SK-N-SH (cell line): ENCODE results near the gene EDC4. TPM values are rescaled to one million over a fixed set of nuclear protein-coding genes. Genes with fewer than 3 reads are reported as not detected.

ENCODE experiments used
- CTCF ChIA-PET: fragments of 300-600, 350-600 bp; formaldehyde crosslinking; extraction: SDS; loops from one replicate; lab custom pipeline; 2021; lab: Yijun Ruan, JAX
- POLR2A ChIA-PET: fragments of 350-600 bp; sonication (Branson Sonifier 250); formaldehyde crosslinking; extraction: SDS; loops from one replicate; lab custom pipeline; 2020; ENCODE audit warnings: antibody characterized with exemption, inconsistent platforms; lab: Yijun Ruan, JAX
- DNase-seq: peaks from one replicate; pipeline ENCODE4 v3.0.0; 2012
- H2AFZ ChIP-seq: fragments of 200-600 bp; sonication (generic); 2 replicates; pipeline ENCODE4 v1.8.1; 2016; ENCODE audit warnings: antibody characterized with exemption, mild to moderate bottlenecking, low read depth
- H3F3A ChIP-seq: fragments of 200-600 bp; sonication (generic); replicated peaks from 2 replicates; pipeline ENCODE3; 2016; ENCODE audit warnings: antibody characterized with exemption, mild to moderate bottlenecking; ENCODE audit not compliant: insufficient read depth
- H3K27ac ChIP-seq, 2 experiments: fragments of 200-500 bp in 1 of 2; fragments of 200-600 bp in 1 of 2; sonication (Bioruptor generic) in 1 of 2; sonication (generic), shearing (Covaris generic) in 1 of 2; 2 replicates each; pipeline versions ENCODE4 v1.5.1 to v1.6.1; 2014 to 2016; ENCODE audit warnings: low read depth in 2 of 2, inconsistent platforms in 1 of 2, low read length in 1 of 2, mild to moderate bottlenecking in 1 of 2, mixed read lengths in 1 of 2
- H3K27me3 ChIP-seq: fragments of 200-600 bp; sonication (generic), shearing (Covaris generic); 2 replicates; pipeline ENCODE4 v1.6.1; 2016; ENCODE audit warnings: mixed run types; ENCODE audit not compliant: insufficient read depth
- H3K36me3 ChIP-seq, 2 experiments: fragments of 200-500 bp in 1 of 2; fragments of 200-600 bp in 1 of 2; sonication (Bioruptor generic) in 1 of 2; sonication (generic) in 1 of 2; replicated peaks in 1 of 2; 2 replicates each; pipeline versions ENCODE3 to v1.5.1; 2014 to 2016; ENCODE audit warnings: low read length in 1 of 2, mild to moderate bottlenecking in 1 of 2; ENCODE audit not compliant: insufficient read depth in 2 of 2, control insufficient read depth in 1 of 2
- H3K4me1 ChIP-seq, 2 experiments: fragments of 200-500 bp in 1 of 2; fragments of 200-600 bp in 1 of 2; sonication (Bioruptor generic) in 1 of 2; sonication (generic), shearing (Covaris generic) in 1 of 2; 2 replicates each; pipeline versions ENCODE4 v1.5.1 to v1.6.1; 2014 to 2016; ENCODE audit warnings: low read depth in 1 of 2, low read length in 1 of 2, mixed run types in 1 of 2; ENCODE audit not compliant: insufficient read depth in 2 of 2, control insufficient read depth in 1 of 2
- H3K4me2 ChIP-seq: fragments of 200-600 bp; sonication (generic), shearing (Covaris generic); 2 replicates; pipeline ENCODE4 v1.6.1; 2017; ENCODE audit warnings: mixed run types
- H3K4me3 ChIP-seq, 2 experiments: fragments of 200-500 bp in 1 of 2; fragments of 200-600 bp in 1 of 2; sonication (Bioruptor generic) in 1 of 2; sonication (generic), shearing (Covaris generic) in 1 of 2; 2 replicates each; pipeline versions ENCODE4 v1.5.1 to v1.8.1; 2014 to 2016; ENCODE audit warnings: low read depth in 2 of 2, inconsistent platforms in 1 of 2, low read length in 1 of 2, mild to moderate bottlenecking in 1 of 2, mixed read lengths in 1 of 2, moderate library complexity in 1 of 2
- H3K79me2 ChIP-seq: fragments of 200-600 bp; sonication (generic); 2 replicates; pipeline ENCODE4 v1.8.1; 2017; ENCODE audit warnings: mild to moderate bottlenecking; ENCODE audit not compliant: insufficient read depth
- H3K9ac ChIP-seq: fragments of 200-600 bp; sonication (generic); 2 replicates; pipeline ENCODE4 v1.6.1; 2017; ENCODE audit warnings: mixed run types
- H3K9me2 ChIP-seq: fragments of 200-600 bp; sonication (generic); 2 replicates; pipeline ENCODE4 v1.6.1; 2017; ENCODE audit warnings: mixed run types
- H3K9me3 ChIP-seq: fragments of 200-600 bp; sonication (generic); 2 replicates; pipeline ENCODE4 v1.6.1; 2017; ENCODE audit warnings: mixed run types, mild to moderate bottlenecking, moderate library complexity
- H4K20me1 ChIP-seq: fragments of 200-600 bp; sonication (generic); 2 replicates; pipeline ENCODE4 v1.6.1; 2017; ENCODE audit warnings: mild to moderate bottlenecking, mixed run types; ENCODE audit not compliant: insufficient read depth
- EP300 ChIP-seq, 2 experiments: IDR thresholded peaks; 2 replicates each; pipeline versions ENCODE4 v1.4.0 to v1.6.1; 2012; ENCODE audit warnings: borderline replicate concordance in 1 of 2, low read depth in 1 of 2, low read length in 1 of 2
- EZH2phosphoT487 ChIP-seq: fragments of 200-600 bp; sonication (generic); IDR thresholded peaks from 2 replicates; pipeline ENCODE4 v1.6.1; 2017; ENCODE audit warnings: low read depth, mixed run types, mild to moderate bottlenecking, antibody characterized with exemption, moderate library complexity, borderline replicate concordance
- FOXJ3 ChIP-seq: sonication (generic); formaldehyde crosslinking; IDR thresholded peaks from 2 replicates; pipeline ENCODE4 v1.5.1; 2020; ENCODE audit warnings: mild to moderate bottlenecking, missing genetic modification reagents
- GABPA ChIP-seq: IDR thresholded peaks from 2 replicates; pipeline ENCODE4 v1.4.0; 2012; ENCODE audit warnings: low read depth, mild to moderate bottlenecking
- GATA2 ChIP-seq: sonication (generic); formaldehyde crosslinking; IDR thresholded peaks from 2 replicates; pipeline ENCODE4 v1.5.0; 2020; ENCODE audit warnings: mild to moderate bottlenecking, missing genetic modification reagents
- JUND ChIP-seq: IDR thresholded peaks from 2 replicates; pipeline ENCODE4 v1.4.0; 2012
- MEF2A ChIP-seq: IDR thresholded peaks from 2 replicates; pipeline ENCODE4 v1.4.0; 2012; ENCODE audit warnings: low read depth, borderline replicate concordance
- POLR2AphosphoS5 ChIP-seq: IDR thresholded peaks from 2 replicates; pipeline ENCODE4 v1.6.1; 2012; ENCODE audit warnings: low read depth, low read length
- RAD21 ChIP-seq: IDR thresholded peaks from 2 replicates; pipeline ENCODE4 v1.6.1; 2012; ENCODE audit warnings: mild to moderate bottlenecking, low read length
- RCOR1 ChIP-seq: fragments of 150-350 bp; IDR thresholded peaks from 2 replicates; pipeline ENCODE4 v1.6.1; 2017; ENCODE audit warnings: antibody characterized with exemption, low read length
- RFX5 ChIP-seq: IDR thresholded peaks from 2 replicates; pipeline ENCODE4 v1.6.1; 2012; ENCODE audit warnings: mild to moderate bottlenecking, improper control_type of control experiment, low read length
- RXRA ChIP-seq: IDR thresholded peaks from 2 replicates; pipeline ENCODE4 v1.4.0; 2012; ENCODE audit warnings: low read depth, mild to moderate bottlenecking, borderline replicate concordance
- SIN3A ChIP-seq: IDR thresholded peaks from 2 replicates; pipeline ENCODE4 v1.6.1; 2012; ENCODE audit warnings: low read depth, mild to moderate bottlenecking, low read length, moderate library complexity, borderline replicate concordance
- SMC3 ChIP-seq: IDR thresholded peaks from 2 replicates; pipeline ENCODE4 v1.6.1; 2012; ENCODE audit warnings: low read depth, low read length, improper control_type of control experiment
- TAF1 ChIP-seq: IDR thresholded peaks from 2 replicates; pipeline ENCODE4 v1.6.1; 2012; ENCODE audit warnings: low read depth, mild to moderate bottlenecking, low read length, moderate library complexity, borderline replicate concordance
- YY1 ChIP-seq: IDR thresholded peaks from 2 replicates; pipeline ENCODE4 v1.4.0; 2012; ENCODE audit warnings: low read depth, mild to moderate bottlenecking
- WGBS: methylation state at CpG from one replicate; pipeline ENCODE4 v1.1.6; 2017; ENCODE audit warnings: low lambda C conversion rate; 5-methylcytosine and 5-hydroxymethylcytosine counted together
- polyA plus RNA-seq, 3 experiments: library from polyadenylated mRNA; depleted of rRNA; stranded (reverse); fragments of >200 nt; gene quantifications; 2 replicates each; pipeline ENCODE4 v1.2.3, GENCODE V29; 2012
- small RNA-seq, 7 experiments: library from RNA; depleted of rRNA; stranded (forward); fragments of <200 nt; gene quantifications; one replicate each; pipeline ENCODE3, GENCODE V24; 2012
- TF ChIP-seq, protein P1 (sequence below): fragments of 150-350 bp; IDR thresholded peaks from 2 replicates; pipeline ENCODE4 v1.6.1; 2017; ENCODE audit warnings: antibody characterized with exemption, low read length, low read depth, borderline replicate concordance
- TF ChIP-seq, protein P2 (sequence below): IDR thresholded peaks from 2 replicates; pipeline ENCODE4 v1.4.0; 2012; ENCODE audit warnings: low read depth, borderline replicate concordance
- TF ChIP-seq, protein P3 (sequence below): IDR thresholded peaks from 2 replicates; pipeline ENCODE4 v1.4.0; 2012; ENCODE audit warnings: low read depth

EDC4 gene
- polyA plus RNA-seq, 1 of the 3 experiments (the other 2 are of a cell fraction), result 38.0 TPM

DNA sequence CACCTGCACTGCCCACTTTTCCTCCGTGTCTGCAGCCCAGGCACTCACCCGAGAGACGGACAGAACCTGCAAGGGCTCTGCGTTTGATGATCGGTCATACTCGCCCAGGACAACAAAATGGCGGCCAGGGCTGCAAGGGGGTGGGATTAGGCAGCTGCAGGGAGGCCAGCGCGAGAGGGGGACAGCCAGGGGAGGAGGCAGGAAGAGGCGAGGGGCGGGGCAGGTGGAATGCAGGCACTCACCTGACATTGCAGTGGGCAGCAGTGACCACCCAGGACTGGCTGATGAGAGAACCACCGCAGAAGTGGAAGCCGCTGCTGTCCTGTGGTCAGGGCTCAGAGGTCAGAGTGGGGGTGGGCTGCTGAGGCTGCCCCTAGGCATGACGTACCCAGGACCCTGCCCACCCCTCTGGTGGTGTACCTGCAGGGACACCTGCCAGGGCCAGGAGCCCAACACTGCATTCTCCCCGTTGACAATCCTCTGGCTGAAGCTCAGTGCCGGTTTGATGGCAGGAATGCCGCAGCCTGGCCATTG lies 57.9 kb downstream of the EDC4 start:
- POLR2A ChIA-PET, result no interaction called here

More for the DNA sequence above, 57.9 kb downstream of the EDC4 start:
- H3K9me2 ChIP-seq, result no peaks in the 10 kb centered on the region
- H3K27me3 ChIP-seq, result no peaks in the 10 kb centered on the region
- H3K27ac ChIP-seq, result no peak overlapping the region
- H2AFZ ChIP-seq, result no peak overlapping the region
- H3K79me2 ChIP-seq, result no peaks in the 10 kb centered on the region
- H4K20me1 ChIP-seq, result peaks cover 13% of the 10 kb centered on the region
- DNase-seq, result no peak
- CTCF ChIA-PET, result interaction anchor here (0.8 to 28.1 kb wide), 6 partner anchors 11 to 410 kb away, joined by 3 to 564 read pairs (median 15); partner anchors contain the start of genes EDC4, NRN1L and PSKH1
- 96% methylated on average over 15 of the region's 17 CpGs for WGBS
- no peak overlapping the region for H3K4me2 ChIP-seq
- no peak overlapping the region for H3K9ac ChIP-seq
- H3K4me1 ChIP-seq, result peaks cover 5 to 17% of the 10 kb centered on the region in 2 experiments; a peak in 2 of 4 replicates
- H3F3A ChIP-seq, result no peaks in the 10 kb centered on the region
- no peaks in the 10 kb centered on the region for H3K9me3 ChIP-seq
- no peak overlapping the region for H3K4me3 ChIP-seq
- no peak for TF ChIP-seq MEF2A
- TF ChIP-seq, protein P1, sequence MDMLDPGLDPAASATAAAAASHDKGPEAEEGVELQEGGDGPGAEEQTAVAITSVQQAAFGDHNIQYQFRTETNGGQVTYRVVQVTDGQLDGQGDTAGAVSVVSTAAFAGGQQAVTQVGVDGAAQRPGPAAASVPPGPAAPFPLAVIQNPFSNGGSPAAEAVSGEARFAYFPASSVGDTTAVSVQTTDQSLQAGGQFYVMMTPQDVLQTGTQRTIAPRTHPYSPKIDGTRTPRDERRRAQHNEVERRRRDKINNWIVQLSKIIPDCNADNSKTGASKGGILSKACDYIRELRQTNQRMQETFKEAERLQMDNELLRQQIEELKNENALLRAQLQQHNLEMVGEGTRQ, result no peak
- TF ChIP-seq EP300 (IDR thresholded peaks at IDR 0.05; ENCODE audit: borderline replicate concordance in 1 of 2, low read depth in 1 of 2, low read length in 1 of 2), result no peak
- no peak for TF ChIP-seq JUND
- TF ChIP-seq YY1, result no peak
- no peak for TF ChIP-seq RCOR1
- no peak for TF ChIP-seq TAF1
- TF ChIP-seq RFX5, result no peak
- no peak for TF ChIP-seq EZH2phosphoT487
- TF ChIP-seq, protein P2, sequence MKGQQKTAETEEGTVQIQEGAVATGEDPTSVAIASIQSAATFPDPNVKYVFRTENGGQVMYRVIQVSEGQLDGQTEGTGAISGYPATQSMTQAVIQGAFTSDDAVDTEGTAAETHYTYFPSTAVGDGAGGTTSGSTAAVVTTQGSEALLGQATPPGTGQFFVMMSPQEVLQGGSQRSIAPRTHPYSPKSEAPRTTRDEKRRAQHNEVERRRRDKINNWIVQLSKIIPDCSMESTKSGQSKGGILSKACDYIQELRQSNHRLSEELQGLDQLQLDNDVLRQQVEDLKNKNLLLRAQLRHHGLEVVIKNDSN, result no peak
- TF ChIP-seq POLR2AphosphoS5, result no peak
- TF ChIP-seq SMC3, result no peak
- TF ChIP-seq, protein P3, sequence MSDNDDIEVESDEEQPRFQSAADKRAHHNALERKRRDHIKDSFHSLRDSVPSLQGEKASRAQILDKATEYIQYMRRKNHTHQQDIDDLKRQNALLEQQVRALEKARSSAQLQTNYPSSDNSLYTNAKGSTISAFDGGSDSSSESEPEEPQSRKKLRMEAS, result no peak
- no peak for TF ChIP-seq RXRA
- TF ChIP-seq FOXJ3 (CRISPR knock-in tag), result no peak
- TF ChIP-seq RAD21, result no peak
- TF ChIP-seq GABPA, result no peak
- no peak for TF ChIP-seq GATA2
- no peak for TF ChIP-seq SIN3A
- peaks cover 0 to 34% of the 10 kb centered on the region in 2 experiments for H3K36me3 ChIP-seq

Small RNA genes within 50 kb of the gene (small RNA-seq; reads per million reads assigned to genes)
- 0 to 0.10 (median 0) reads per million in 7 experiments for gene AC040162.2
- gene NRN1L, result 0 reads per million in 7 experiments

Other genes starting within 250 kb of the EDC4 start
- 4.4 and 4.9 TPM in 2 replicates for gene CARMIL2, start 227.9 kb upstream of the EDC4 start, polyA plus RNA-seq (2012; rRNA removed)
- gene ACD, start 212.8 kb upstream of the EDC4 start, polyA plus RNA-seq (2012; rRNA removed), result 31.3 and 37.8 TPM in 2 replicates
- 5.7 and 9.0 TPM in 2 replicates for gene PARD6A, start 212.1 kb upstream of the EDC4 start, polyA plus RNA-seq (2012; rRNA removed)
- gene ENKD1, start 206.3 kb upstream of the EDC4 start, polyA plus RNA-seq (2012; rRNA removed), result 19.5 and 21.0 TPM in 2 replicates
- 4.3 and 5.1 TPM in 2 replicates for gene C16orf86, start 206.2 kb upstream of the EDC4 start, polyA plus RNA-seq (2012; rRNA removed)
- 19.0 and 19.3 TPM in 2 replicates for gene GFOD2, start 153.7 kb upstream of the EDC4 start, polyA plus RNA-seq (2012; rRNA removed)
- 11.9 and 12.1 TPM in 2 replicates for gene RANBP10, start 66.5 kb upstream of the EDC4 start, polyA plus RNA-seq (2012; rRNA removed)
- 4.4 and 6.8 TPM in 2 replicates for gene TSNAXIP1, start 66.2 kb upstream of the EDC4 start, polyA plus RNA-seq (2012; rRNA removed)
- gene THAP11, start 30.7 kb upstream of the EDC4 start, polyA plus RNA-seq (2012; rRNA removed), result 32.3 and 34.8 TPM in 2 replicates
- 287 and 449 TPM in 2 replicates for gene NUTF2, start 26.1 kb upstream of the EDC4 start, polyA plus RNA-seq (2012; rRNA removed)
- gene CENPT, start 25.4 kb upstream of the EDC4 start, polyA plus RNA-seq (2012; rRNA removed), result 48.6 and 57.6 TPM in 2 replicates
- 0.41 and 0.45 TPM in 2 replicates for gene NRN1L, start 11.8 kb downstream of the EDC4 start, polyA plus RNA-seq (2012; rRNA removed)
- 30.1 and 31.4 TPM in 2 replicates for gene PSKH1, start 20.2 kb downstream of the EDC4 start, polyA plus RNA-seq (2012; rRNA removed)
- 1.3 and 1.9 TPM in 2 replicates for gene CTRL, start 58.8 kb downstream of the EDC4 start, polyA plus RNA-seq (2012; rRNA removed)
- gene PSMB10, start 63.8 kb downstream of the EDC4 start, polyA plus RNA-seq (2012; rRNA removed), result 52.7 and 57.8 TPM in 2 replicates
- gene LCAT, start 71.1 kb downstream of the EDC4 start, polyA plus RNA-seq (2012; rRNA removed), result 11.1 and 14.4 TPM in 2 replicates
- 54.3 and 75.8 TPM in 2 replicates for gene SLC12A4, start 95.6 kb downstream of the EDC4 start, polyA plus RNA-seq (2012; rRNA removed)
- gene DPEP3, start 107.4 kb downstream of the EDC4 start, polyA plus RNA-seq (2012; rRNA removed), result not detected in 2 replicates
- gene DPEP2, start 126.4 kb downstream of the EDC4 start, polyA plus RNA-seq (2012; rRNA removed), result not detected in 2 replicates
- not detected in 2 replicates for gene DPEP2NB, start 142.9 kb downstream of the EDC4 start, polyA plus RNA-seq (2012; rRNA removed)
- 10.8 and 12.0 TPM in 2 replicates for gene DDX28, start 150.2 kb downstream of the EDC4 start, polyA plus RNA-seq (2012; rRNA removed)
- gene DUS2, start 150.2 kb downstream of the EDC4 start, polyA plus RNA-seq (2012; rRNA removed), result 16.1 and 16.5 TPM in 2 replicates
- 5.7 and 7.8 TPM in 2 replicates for gene NFATC3, start 212.3 kb downstream of the EDC4 start, polyA plus RNA-seq (2012; rRNA removed)